ENCODE data around the gene PEX7.
A peak's percentile ranks its signal among the peaks of the same experiment; 100 is the strongest.
"Not testable (repeated sequence)": the region's sequence is repeated elsewhere in the genome, so short reads cannot be mapped to it uniquely, and the experiment has no call there.

PEX7 gene

GRCh38 chr6:136791296-136792094 is 30.9 kb upstream of the PEX7 start:
- peak; percentile 17 to 71 for DNase-seq

GRCh38 chr6:136792095-136792409 is 30.3 kb upstream of the PEX7 start:
- DNase-seq: no peak

- peak; percentile 84 to 89 for DNase-seq
Observed at GRCh38 chr6:136792410-136793262, 29.8 kb upstream of the PEX7 start, which contains the start of gene MAP3K5. Gene MAP3K5 (minus strand): TSS chr6:136792477. CDS start chr6:136792157, 320 bp downstream.

- no peak for DNase-seq
Observed at GRCh38 chr6:136793363-136793762, 29.0 kb upstream of the PEX7 start.

GRCh38 chr6:136795386-136795785 is 27.0 kb upstream of the PEX7 start:
- DNase-seq: no peak

GRCh38 chr6:136795996-136796395 is 26.4 kb upstream of the PEX7 start:
- DNase-seq: no peak

- no peak for DNase-seq
Observed at GRCh38 chr6:136798044-136798443, 24.3 kb upstream of the PEX7 start.

GRCh38 chr6:136801581-136801980 is 20.8 kb upstream of the PEX7 start:
- no peak for DNase-seq

- DNase-seq: no peak
Observed at GRCh38 chr6:136803608-136804007, 18.8 kb upstream of the PEX7 start.

GRCh38 chr6:136809091-136809860 is 13.1 kb upstream of the PEX7 start:
- no peak for DNase-seq

- no peak for DNase-seq
Observed at GRCh38 chr6:136811272-136811671, 11.1 kb upstream of the PEX7 start.

- no peak for DNase-seq
Observed at GRCh38 chr6:136812174-136812573, 10.2 kb upstream of the PEX7 start.

GRCh38 chr6:136815608-136816007 is 6.8 kb upstream of the PEX7 start:
- DNase-seq: not testable (repeated sequence)

GRCh38 chr6:136816656-136817055 is 5.7 kb upstream of the PEX7 start:
- no peak for DNase-seq

- DNase-seq: no peak
Observed at GRCh38 chr6:136820561-136820960, 1.8 kb upstream of the PEX7 start.

- no peak for DNase-seq
Observed at GRCh38 chr6:136822046-136822375, 381 bp upstream of the PEX7 start.

GRCh38 chr6:136823128-136823660 is 802 bp downstream of the PEX7 start:
- no peak for DNase-seq

GRCh38 chr6:136826216-136826615 is 3.8 kb downstream of the PEX7 start:
- DNase-seq: no peak

- no peak for DNase-seq
Observed at GRCh38 chr6:136831873-136832562, 9.6 kb downstream of the PEX7 start.

GRCh38 chr6:136840276-136841001 is 18.0 kb downstream of the PEX7 start:
- DNase-seq: no peak

- DNase-seq: no peak
Observed at GRCh38 chr6:136843210-136843609, 20.8 kb downstream of the PEX7 start.

- DNase-seq: peak; percentile 12 to 37
Observed at GRCh38 chr6:136846046-136846445, 23.7 kb downstream of the PEX7 start.
